Calu3 (cell line): ENCODE data around the gene LDLRAD1. TPM values are rescaled to one million over a fixed set of nuclear protein-coding genes. Genes with fewer than 3 reads are reported as not detected.
"Not testable (repeated sequence)": the region's sequence is repeated elsewhere in the genome, so short reads cannot be mapped to it uniquely, and the experiment has no call there.

Experiments
- BruUV-seq: library from RNA; stranded (reverse); fragments of 400-500 nt; replicated peaks from 2 replicates; lab custom pipeline; 2021; lab: Mats Ljungman, UMichigan
- CTCF ChIA-PET: fragments of 300-600 bp; sonication (Branson Sonifier 250); formaldehyde crosslinking; loops from one replicate; lab custom pipeline; 2022; ENCODE audit warnings: antibody characterized with exemption; lab: Charles Lee
- DNase-seq: peaks from one replicate; pipeline ENCODE4 v3.0.0; 2022
- H3K27ac Mint-ChIP-seq: one replicate; pipeline ENCODE4 v1.8.0; 2022; ENCODE audit warnings: mixed read lengths; ENCODE audit not compliant: unreplicated experiment
- H3K27me3 Mint-ChIP-seq: one replicate; pipeline ENCODE4 v1.8.0; 2022; ENCODE audit warnings: mixed read lengths; ENCODE audit not compliant: unreplicated experiment
- H3K36me3 Mint-ChIP-seq: one replicate; pipeline ENCODE4 v1.8.0; 2022; ENCODE audit warnings: mild to moderate bottlenecking, moderate library complexity, mixed read lengths; ENCODE audit not compliant: insufficient read depth, unreplicated experiment
- H3K4me1 Mint-ChIP-seq: one replicate; pipeline ENCODE4 v1.8.0; 2022; ENCODE audit warnings: mild to moderate bottlenecking, low read depth, mixed read lengths; ENCODE audit not compliant: unreplicated experiment
- H3K4me3 Mint-ChIP-seq: one replicate; pipeline ENCODE4 v1.8.0; 2022; ENCODE audit warnings: mild to moderate bottlenecking, low read depth, moderate library complexity, mixed read lengths; ENCODE audit not compliant: unreplicated experiment
- H3K9me3 Mint-ChIP-seq: one replicate; pipeline ENCODE4 v1.8.0; 2022; ENCODE audit warnings: low read depth, mixed read lengths; ENCODE audit not compliant: unreplicated experiment
- intact Hi-C: fragments of 100-400 bp; cut with micrococcal nuclease; formaldehyde crosslinking; loops from one replicate; pipeline ENCODE4 v1.10.0; 2022; ENCODE audit not compliant: unreplicated experiment
- total RNA-seq: library from RNA; stranded (reverse); gene quantifications from 2 replicates; pipeline ENCODE4 v1.2.3, GENCODE V29; 2022
- TF ChIP-seq, protein P1 (sequence below): fragments of 200-600 bp; IDR thresholded peaks from one replicate; pipeline ENCODE4 v1.8.0; 2022; ENCODE audit warnings: antibody characterized with exemption; ENCODE audit not compliant: unreplicated experiment

Gene LDLRAD1
- total RNA-seq, 1 experiment from 2014 or later: not detected

DNA sequence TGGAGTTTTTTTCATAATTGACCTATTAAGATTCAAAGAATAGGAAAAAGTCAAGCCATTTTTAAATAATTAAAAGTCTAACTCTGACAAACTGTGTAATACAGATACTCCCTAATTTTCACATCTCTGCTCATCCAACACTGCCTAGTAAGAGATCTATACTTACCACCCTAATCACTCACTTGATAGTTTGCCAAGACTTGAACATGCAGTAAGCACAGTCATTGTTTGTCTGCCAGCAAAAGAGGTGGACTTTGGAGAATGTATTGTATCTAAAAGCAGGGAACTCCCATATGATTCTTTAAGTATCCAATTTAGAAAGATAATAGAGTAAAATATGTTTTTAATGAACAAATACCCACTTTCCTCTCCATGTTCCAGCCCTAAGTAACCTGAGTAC is 19.5 kb upstream of the LDLRAD1 start:
- peaks cover 16% of the 10 kb centered on the region for H3K36me3 Mint-ChIP-seq
- no peaks in the 10 kb centered on the region for H3K27me3 Mint-ChIP-seq
- intact Hi-C loops: no loop called here
- no TSS peak for BruUV-seq
- no peak for DNase-seq
- H3K4me1 Mint-ChIP-seq: no peaks in the 10 kb centered on the region
- no peak overlapping the region for H3K27ac Mint-ChIP-seq
- H3K9me3 Mint-ChIP-seq: no peaks in the 10 kb centered on the region
- no peak overlapping the region for H3K4me3 Mint-ChIP-seq
- TF ChIP-seq, protein P1, sequence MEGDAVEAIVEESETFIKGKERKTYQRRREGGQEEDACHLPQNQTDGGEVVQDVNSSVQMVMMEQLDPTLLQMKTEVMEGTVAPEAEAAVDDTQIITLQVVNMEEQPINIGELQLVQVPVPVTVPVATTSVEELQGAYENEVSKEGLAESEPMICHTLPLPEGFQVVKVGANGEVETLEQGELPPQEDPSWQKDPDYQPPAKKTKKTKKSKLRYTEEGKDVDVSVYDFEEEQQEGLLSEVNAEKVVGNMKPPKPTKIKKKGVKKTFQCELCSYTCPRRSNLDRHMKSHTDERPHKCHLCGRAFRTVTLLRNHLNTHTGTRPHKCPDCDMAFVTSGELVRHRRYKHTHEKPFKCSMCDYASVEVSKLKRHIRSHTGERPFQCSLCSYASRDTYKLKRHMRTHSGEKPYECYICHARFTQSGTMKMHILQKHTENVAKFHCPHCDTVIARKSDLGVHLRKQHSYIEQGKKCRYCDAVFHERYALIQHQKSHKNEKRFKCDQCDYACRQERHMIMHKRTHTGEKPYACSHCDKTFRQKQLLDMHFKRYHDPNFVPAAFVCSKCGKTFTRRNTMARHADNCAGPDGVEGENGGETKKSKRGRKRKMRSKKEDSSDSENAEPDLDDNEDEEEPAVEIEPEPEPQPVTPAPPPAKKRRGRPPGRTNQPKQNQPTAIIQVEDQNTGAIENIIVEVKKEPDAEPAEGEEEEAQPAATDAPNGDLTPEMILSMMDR: no peak
- CTCF ChIA-PET: no interaction called here

DNA sequence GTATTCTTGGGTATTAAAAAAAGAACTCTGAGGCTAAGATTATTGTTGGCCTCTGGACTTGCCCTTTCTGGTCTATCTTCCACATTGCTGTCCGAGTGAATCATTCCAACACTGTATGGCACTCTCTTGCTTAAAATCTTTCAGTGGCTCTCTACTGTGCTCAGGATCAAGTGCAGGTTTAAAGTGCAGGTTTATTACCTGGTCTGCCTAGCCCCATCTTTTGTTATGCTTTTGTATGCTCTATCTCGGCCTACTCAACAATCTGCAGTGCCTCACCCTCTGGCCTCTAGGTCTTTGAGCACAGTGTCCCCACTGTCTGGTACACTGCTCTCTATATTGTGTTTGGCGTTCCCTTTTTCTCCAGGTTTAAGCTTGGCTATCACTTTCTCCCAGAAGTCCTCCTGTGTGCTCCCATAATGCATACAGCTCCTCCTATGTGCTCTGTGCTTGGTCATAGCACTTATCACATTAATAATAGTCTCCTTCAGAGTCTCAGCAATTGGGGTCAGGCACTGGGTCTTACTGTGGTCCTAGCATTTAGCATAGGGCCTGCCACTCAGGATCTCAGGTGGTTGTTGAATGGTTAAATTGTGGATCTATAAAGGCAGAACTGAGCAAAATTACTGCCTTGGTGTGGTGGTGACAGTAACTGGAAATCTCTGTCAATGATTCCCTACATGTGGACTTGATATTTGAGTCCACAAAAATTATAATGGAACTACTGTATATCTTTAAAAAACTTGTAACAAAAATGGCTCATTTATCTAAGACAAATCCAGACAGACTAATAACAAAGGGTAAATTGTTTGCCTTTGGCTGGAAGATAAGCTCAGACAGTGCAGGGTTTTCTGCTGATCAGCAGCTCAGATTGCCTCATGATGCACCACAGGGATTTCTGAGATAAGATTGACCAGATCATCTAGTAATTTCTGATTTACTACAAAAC is 10.6 kb upstream of the LDLRAD1 start:
- Mint-ChIP-seq H3K4me3 (no peak overlapping the region), H3K36me3 (peaks cover 5% of the 10 kb centered on the region), H3K27me3 (no peaks in the 10 kb centered on the region), H3K27ac (no peak overlapping the region), H3K4me1 (no peaks in the 10 kb centered on the region), H3K9me3 (no peaks in the 10 kb centered on the region)
- BruUV-seq: no TSS peak
- DNase-seq: no peak
- CTCF ChIA-PET: no interaction called here
- intact Hi-C loops: no loop called here
- TF ChIP-seq, protein P1: no peak

DNA sequence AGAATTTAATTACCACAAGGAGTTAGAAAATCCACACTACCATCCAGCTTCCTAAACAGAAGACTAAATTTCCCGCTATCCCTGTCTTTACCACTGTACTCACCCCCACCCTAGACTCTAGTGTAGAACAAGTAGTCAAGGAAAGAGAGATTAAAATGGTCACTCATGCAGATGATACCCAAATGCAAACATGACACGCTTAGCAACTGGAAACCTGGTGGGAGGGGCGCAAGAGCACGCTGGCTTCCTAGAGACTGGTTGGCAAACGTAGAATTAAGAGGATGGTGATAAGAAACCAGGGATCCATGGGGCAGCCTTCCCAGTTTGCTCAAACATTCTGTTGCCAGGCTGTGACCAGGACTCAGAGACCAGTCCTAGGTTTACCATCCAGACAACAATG is 9.9 kb upstream of the LDLRAD1 start:
- no peak for DNase-seq
- Mint-ChIP-seq H3K36me3 (peaks cover under 1% of the 10 kb centered on the region), H3K27ac (no peak overlapping the region), H3K27me3 (no peaks in the 10 kb centered on the region), H3K4me1 (no peaks in the 10 kb centered on the region), H3K4me3 (no peak overlapping the region), H3K9me3 (no peaks in the 10 kb centered on the region)
- BruUV-seq: no TSS peak
- intact Hi-C loops: no loop called here
- TF ChIP-seq, protein P1: no peak
- CTCF ChIA-PET: no interaction called here

DNA sequence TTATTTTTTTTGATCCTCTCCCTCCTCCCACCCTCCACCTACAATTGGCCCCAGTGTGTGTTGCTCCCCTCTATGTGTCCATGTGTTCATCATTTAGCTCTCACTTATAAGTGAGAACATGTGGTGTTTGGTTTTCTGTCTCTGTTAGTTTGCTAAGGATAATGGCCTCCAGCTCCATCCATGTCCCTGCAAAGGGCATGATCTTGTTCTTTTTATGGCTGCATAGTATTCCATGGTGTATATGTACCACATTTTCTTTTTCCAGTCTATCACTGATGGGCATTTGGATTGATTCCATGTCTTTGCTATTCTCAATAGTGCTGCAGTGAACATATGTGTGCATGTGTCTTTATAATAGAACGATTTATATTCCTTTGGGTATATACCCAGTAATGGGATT is 6.8 kb upstream of the LDLRAD1 start:
- H3K27ac Mint-ChIP-seq, H3K4me3 Mint-ChIP-seq, H3K4me1 Mint-ChIP-seq, H3K36me3 Mint-ChIP-seq, BruUV-seq, intact Hi-C loops, H3K9me3 Mint-ChIP-seq, DNase-seq, H3K27me3 Mint-ChIP-seq: not testable (repeated sequence)
- CTCF ChIA-PET: interaction anchor here (0.7 kb wide), 1 partner anchor 273 kb away, joined by 4 read pairs; no protein-coding TSS in a partner anchor

DNA sequence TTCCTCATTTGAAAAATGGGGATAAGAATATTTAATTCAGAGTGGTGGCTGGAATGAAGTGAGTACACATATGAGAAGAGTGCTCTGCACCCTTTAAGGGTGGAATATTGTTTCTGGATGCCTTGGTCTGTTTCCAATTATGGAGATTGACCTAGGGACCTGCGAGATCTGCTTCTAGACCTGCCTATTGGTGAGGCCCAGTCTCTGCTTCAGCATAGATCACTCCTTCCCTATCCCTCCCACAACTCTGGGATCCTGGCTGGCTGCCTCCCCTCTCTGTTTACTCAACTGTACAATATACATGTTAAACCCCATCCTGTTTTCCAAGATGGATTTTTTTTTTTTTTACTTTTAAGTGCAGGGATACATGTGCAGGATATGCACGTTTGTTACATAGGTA is 6.4 kb upstream of the LDLRAD1 start:
- intact Hi-C loops: no loop called here
- Mint-ChIP-seq H3K9me3 (no peaks in the 10 kb centered on the region), H3K4me1 (no peaks in the 10 kb centered on the region), H3K27ac (no peak overlapping the region), H3K4me3 (no peak overlapping the region), H3K36me3 (no peaks in the 10 kb centered on the region), H3K27me3 (no peaks in the 10 kb centered on the region)
- TF ChIP-seq, protein P1: no peak
- CTCF ChIA-PET: interaction anchor here (0.7 kb wide), 1 partner anchor 273 kb away, joined by 4 read pairs; no protein-coding TSS in a partner anchor
- BruUV-seq: no TSS peak
- no peak for DNase-seq

DNA sequence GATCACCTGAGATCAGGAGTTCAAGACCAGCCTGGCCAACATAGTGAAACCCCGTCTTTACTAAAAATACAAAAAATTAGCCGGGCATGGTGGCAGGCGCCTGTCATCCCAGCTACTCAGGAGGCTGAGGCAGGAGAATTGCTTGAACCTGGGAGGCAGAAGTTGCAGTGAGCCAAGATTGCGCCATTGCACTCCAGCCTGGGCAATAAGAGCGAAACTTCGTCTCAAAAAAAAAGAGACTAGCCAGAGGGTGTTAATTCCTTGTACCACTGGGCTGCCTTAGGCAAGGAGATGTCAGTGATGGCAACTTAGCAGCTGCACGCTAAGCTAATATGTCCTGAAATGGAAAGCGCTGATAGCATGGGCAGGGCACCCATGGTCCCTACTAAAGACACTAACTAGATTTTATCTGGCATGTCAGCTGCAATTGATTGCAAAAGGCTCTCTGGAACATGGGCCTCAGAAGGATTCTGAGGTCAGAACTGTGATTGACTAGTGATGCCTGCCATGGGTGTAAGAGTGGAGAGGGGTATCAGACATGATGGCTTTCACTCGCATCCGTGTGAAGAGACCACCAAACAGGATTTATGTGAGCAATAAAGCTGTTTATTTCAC is 1.7 kb upstream of the LDLRAD1 start:
- H3K4me3 Mint-ChIP-seq, H3K27ac Mint-ChIP-seq, intact Hi-C loops, DNase-seq, H3K9me3 Mint-ChIP-seq, BruUV-seq, H3K27me3 Mint-ChIP-seq, CTCF ChIA-PET, H3K36me3 Mint-ChIP-seq: not testable (repeated sequence)
- peaks cover 24% of the 10 kb centered on the region for H3K4me1 Mint-ChIP-seq
